Panc1 (cell line): Measurements from ENCODE around the gene CSNK2A2.

ENCODE experiments used
- POLR2AphosphoS5 ChIP-seq: IDR thresholded peaks from 2 replicates; pipeline ENCODE4 v1.6.1; 2012; ENCODE audit warnings: mild to moderate bottlenecking, low read depth, low read length, moderate library complexity
- SIN3A ChIP-seq: IDR thresholded peaks from 2 replicates; pipeline ENCODE4 v1.6.1; 2012; ENCODE audit warnings: low read depth, mild to moderate bottlenecking, low read length, moderate library complexity, borderline replicate concordance; ENCODE audit not compliant: insufficient read depth
- TF ChIP-seq, protein P1 (sequence below): fragments of 450-650 bp; IDR thresholded peaks from 2 replicates; pipeline ENCODE4 v1.5.1; 2017; ENCODE audit warnings: mild to moderate bottlenecking
- TF ChIP-seq, protein P2 (sequence below), 2 experiments: IDR thresholded peaks; 2 replicates each; pipeline ENCODE4 v1.6.1; 2011 to 2012; ENCODE audit warnings: low read depth in 2 of 2, control low read depth in 1 of 2, low read length in 1 of 2, mild to moderate bottlenecking in 1 of 2, moderate library complexity in 1 of 2; ENCODE audit not compliant: insufficient read depth in 1 of 2

DNA sequence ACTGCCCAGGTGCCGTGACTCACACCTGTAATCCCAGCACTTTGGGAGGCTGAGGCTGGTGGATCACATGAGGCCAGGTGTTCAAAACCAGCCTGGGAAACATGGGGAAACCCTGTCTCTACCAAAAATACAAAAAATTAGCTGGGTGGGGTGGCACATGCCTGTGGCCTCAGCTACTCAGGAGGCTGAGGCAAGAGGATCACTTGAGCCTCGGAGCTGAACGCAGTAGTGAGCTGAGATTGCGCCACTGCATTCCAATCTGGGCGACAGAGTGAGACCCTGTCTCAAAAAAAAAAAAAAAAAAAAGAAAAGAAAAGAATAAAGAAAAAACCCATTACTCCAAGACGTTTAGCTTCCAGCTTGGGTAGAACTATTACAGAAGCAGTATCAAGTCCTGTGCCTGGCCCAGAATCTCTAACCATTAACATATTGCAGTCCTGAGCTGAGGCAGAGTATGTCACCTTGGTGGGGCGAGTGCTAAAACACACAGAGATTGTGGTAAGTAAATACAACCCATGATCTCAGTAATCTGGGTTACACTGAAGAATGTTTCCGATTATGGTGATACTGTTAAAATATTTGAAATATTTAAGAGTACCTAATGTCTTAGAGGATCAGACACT is 45.5 kb downstream of the CSNK2A2 start:
- TF ChIP-seq, protein P1, sequence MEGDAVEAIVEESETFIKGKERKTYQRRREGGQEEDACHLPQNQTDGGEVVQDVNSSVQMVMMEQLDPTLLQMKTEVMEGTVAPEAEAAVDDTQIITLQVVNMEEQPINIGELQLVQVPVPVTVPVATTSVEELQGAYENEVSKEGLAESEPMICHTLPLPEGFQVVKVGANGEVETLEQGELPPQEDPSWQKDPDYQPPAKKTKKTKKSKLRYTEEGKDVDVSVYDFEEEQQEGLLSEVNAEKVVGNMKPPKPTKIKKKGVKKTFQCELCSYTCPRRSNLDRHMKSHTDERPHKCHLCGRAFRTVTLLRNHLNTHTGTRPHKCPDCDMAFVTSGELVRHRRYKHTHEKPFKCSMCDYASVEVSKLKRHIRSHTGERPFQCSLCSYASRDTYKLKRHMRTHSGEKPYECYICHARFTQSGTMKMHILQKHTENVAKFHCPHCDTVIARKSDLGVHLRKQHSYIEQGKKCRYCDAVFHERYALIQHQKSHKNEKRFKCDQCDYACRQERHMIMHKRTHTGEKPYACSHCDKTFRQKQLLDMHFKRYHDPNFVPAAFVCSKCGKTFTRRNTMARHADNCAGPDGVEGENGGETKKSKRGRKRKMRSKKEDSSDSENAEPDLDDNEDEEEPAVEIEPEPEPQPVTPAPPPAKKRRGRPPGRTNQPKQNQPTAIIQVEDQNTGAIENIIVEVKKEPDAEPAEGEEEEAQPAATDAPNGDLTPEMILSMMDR, result no peak
- TF ChIP-seq POLR2AphosphoS5 (no peak), SIN3A (no peak)
- TF ChIP-seq, protein P2, sequence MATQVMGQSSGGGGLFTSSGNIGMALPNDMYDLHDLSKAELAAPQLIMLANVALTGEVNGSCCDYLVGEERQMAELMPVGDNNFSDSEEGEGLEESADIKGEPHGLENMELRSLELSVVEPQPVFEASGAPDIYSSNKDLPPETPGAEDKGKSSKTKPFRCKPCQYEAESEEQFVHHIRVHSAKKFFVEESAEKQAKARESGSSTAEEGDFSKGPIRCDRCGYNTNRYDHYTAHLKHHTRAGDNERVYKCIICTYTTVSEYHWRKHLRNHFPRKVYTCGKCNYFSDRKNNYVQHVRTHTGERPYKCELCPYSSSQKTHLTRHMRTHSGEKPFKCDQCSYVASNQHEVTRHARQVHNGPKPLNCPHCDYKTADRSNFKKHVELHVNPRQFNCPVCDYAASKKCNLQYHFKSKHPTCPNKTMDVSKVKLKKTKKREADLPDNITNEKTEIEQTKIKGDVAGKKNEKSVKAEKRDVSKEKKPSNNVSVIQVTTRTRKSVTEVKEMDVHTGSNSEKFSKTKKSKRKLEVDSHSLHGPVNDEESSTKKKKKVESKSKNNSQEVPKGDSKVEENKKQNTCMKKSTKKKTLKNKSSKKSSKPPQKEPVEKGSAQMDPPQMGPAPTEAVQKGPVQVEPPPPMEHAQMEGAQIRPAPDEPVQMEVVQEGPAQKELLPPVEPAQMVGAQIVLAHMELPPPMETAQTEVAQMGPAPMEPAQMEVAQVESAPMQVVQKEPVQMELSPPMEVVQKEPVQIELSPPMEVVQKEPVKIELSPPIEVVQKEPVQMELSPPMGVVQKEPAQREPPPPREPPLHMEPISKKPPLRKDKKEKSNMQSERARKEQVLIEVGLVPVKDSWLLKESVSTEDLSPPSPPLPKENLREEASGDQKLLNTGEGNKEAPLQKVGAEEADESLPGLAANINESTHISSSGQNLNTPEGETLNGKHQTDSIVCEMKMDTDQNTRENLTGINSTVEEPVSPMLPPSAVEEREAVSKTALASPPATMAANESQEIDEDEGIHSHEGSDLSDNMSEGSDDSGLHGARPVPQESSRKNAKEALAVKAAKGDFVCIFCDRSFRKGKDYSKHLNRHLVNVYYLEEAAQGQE (IDR thresholded peaks at IDR 0.05; ENCODE audit: insufficient read depth in 1 of 2, low read depth in 2 of 2, low read length in 1 of 2), result no peak
